Endometrial microvascular endothelial cells (primary cell): Measurements from ENCODE around the gene MPP3. TPM values are rescaled to one million over a fixed set of nuclear protein-coding genes. Genes with fewer than 3 reads are reported as not detected.

Source experiments
- in situ Hi-C: cut with HindIII; loops from 2 replicates; pipeline ENCODE4 v1.10.0; 2017; ENCODE audit warnings: low sequenced_read_pairs, low pct_unique_long_range_greater_than_20kb; ENCODE audit errors: inconsistent ontology term
- total RNA-seq: library from RNA; depleted of rRNA; stranded (reverse); fragments of >200 nt; gene quantifications from one replicate; pipeline ENCODE4 v1.2.3, GENCODE V29; 2015; ENCODE audit errors: inconsistent ontology term

MPP3 gene
- total RNA-seq, 1 donor from 2014 or later = 4.5 TPM

DNA sequence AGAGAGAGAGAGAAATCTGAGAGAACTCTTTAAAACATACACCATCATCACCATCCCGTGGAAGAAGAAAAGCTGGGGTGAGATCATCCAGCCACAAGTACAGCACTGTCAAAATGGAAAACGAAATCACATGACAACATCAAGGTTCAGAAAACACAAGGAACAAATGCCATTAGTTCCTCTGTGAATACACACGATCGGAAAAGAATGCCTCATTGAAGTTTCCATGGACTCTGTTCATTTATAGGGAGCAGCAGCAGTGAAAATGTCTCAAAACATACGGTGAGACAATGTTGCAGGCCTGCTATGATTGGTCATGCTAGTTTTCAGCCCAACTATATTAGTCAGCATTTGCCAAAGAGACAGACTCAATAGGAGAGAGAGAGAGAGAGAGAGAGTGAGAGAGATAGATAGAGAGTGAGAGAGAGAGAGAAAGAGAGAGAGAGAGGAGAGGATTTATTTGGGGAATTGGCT is 48.3 kb downstream of the MPP3 start:
- in situ Hi-C loops = no loop called here

DNA sequence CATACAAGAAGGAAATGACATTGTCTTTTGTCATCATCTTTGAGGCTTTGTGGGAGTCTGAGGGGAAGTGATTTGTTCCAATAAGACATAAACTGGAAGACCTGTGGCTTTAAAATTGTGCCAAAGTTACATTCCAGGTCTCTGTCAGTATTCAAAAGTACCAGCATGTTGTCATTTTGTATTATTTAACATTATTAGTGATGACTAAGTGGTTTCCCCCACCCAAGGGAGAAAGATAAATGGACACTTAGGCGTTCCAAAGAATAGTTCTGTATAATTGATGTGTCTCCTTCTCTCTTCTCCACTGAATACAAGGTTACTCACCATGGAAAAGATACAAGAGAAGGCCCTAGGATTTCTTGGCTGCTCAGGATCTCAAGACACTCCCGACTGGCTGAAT is 48.9 kb downstream of the MPP3 start:
- in situ Hi-C loops = no loop called here

DNA sequence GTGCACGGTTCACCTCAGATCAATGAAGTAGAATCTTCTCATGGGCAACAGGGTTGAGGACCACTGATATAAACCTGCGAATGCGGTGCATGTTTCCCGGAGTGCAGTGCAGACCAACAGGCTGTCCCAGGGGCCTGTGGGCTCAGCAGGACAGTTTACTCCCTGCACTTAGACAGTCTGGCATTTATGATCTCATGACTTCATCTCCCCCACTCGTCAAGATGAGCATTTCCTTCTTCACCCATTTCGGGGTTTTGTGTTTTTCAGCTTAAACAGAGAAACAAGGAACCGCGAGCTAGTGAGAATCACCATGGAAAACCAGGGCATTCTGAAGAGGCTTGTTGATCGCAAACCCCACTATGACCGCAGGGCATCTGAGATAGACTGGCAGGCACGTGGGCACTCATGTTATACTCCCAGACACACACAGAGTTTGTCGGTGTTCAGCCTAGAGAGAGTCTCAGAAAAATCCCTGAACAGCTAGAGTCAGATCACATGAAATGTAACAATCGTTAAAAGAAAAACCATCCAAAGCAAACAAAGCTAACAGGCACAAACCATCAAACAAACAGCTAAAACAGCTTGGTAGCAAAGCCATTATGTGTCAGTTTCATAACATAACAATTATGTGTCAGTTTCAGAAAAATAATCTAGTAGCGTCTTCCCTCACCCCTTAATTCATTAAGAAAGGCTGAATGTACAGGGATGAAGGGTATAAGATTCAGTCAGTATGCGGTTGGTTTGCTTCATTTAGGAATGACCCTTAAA is 49.8 kb downstream of the MPP3 start:
- in situ Hi-C loops = no loop called here

DNA sequence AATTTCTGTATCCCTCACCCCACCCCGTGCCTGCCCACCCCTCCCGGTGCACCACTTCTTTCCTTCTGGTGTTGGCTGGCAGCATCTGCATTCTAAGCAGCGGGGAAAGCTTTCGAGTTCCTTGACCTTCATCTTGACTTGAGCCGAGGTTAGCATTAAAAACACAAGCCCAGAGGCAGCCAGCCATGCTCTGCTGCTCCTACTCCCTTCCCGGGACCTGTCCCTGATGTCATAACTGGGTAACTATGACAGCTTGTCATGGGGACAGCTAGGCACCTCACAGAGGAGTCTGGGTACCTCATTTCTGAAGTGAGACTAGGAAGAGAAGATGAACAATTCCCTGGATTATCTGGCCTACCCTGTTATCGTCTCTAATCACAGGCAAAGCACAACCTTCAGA is 52.8 kb downstream of the MPP3 start, which contains the start of gene CFAP97D1:
CFAP97D1 (plus strand) TSS at position 301 of the 400 bp plus-strand sequence; CDS start at position 329, 28 bp downstream.
- in situ Hi-C loops = no loop called here

DNA sequence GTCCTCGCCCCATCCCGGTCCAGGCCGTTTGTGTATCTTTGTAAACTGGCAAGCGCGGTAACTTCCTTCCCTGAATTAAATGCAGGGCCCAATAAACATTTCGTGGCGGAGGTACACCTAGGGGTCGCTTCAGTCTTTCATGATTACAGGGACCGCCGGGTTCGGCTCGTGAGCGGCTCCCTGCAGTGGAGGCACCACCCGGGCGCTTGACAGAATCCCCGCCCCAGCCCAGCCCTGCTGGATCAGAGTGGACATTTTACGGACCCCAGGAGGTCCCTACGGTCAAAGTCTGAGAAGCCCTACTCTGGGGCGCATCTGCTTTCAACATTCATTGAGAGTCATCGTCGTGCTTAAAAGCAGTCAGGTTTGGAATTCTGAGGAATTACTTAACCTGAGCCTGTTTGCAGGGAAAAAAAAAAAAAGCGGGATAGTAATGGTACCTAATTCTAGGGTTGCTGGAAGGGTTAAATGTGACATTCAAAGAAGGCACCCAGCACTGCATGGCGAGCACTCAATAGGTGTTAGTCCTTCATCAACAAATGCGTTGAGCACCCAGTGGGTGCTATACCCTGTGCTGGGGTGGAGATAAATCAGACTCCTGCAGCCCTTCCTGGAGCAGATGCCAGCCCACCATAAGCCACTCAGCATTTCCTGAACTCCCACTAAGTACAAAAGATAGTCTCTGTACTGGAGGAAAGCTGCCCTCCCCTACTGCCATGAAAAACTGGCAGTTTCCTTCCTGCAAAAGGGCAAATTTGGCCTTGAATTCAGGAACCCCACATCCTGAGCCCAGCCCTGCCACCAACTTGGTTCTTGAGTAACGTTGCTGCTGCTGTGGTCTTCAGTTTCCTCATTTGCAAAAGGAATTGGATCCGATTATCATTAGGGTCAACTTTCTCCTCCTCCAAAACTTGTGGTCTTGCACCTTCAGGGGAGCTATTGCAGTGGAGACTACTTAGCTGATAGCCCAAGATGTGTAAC is 53.5 kb downstream of the MPP3 start:
- in situ Hi-C loops = no loop called here

DNA sequence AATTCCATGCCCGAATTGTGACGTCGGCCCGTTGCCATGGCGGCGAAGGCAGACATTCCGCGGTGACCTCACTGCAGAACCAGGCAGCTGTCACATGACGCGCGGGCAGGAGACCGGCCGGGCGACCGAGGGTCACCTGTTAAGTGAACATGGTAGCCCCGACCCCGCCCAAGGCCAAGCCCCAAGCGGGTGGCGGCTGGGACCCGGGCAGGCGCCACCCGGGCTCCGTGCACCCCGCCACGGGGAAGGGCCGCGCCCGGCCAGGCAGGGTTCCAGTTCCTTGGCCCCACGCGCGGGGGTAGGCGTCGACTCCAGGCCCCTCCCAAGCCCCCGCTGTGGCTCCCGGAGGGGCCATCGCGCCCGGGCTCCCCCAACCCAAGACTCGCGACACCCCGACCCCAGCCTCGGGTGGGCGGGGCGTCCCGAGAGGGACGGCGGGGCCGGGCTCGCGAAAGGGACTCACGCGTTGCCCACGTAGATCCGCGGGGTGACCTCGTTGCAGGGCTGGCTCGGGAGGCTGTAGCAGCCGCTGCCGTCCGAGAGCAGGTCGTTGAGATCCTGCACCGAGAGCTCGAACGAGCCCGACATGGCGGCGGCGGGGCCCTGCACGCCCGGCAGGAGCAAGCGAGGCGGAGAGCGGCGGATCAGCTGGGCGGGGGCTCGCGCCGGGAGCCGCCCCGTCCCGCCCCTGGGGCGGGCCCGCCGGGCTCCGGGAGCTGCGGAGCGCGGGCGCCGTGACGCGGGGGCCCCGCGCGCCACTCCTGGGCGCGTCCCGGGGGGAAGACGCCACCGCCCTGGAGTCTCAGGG is 54.4 kb downstream of the MPP3 start, which contains the start of gene DUSP3:
DUSP3 (minus strand) TSS at position 641 of the 808 bp plus-strand sequence; CDS start at position 588, 53 bp downstream.
- in situ Hi-C loops = no loop called here

DNA sequence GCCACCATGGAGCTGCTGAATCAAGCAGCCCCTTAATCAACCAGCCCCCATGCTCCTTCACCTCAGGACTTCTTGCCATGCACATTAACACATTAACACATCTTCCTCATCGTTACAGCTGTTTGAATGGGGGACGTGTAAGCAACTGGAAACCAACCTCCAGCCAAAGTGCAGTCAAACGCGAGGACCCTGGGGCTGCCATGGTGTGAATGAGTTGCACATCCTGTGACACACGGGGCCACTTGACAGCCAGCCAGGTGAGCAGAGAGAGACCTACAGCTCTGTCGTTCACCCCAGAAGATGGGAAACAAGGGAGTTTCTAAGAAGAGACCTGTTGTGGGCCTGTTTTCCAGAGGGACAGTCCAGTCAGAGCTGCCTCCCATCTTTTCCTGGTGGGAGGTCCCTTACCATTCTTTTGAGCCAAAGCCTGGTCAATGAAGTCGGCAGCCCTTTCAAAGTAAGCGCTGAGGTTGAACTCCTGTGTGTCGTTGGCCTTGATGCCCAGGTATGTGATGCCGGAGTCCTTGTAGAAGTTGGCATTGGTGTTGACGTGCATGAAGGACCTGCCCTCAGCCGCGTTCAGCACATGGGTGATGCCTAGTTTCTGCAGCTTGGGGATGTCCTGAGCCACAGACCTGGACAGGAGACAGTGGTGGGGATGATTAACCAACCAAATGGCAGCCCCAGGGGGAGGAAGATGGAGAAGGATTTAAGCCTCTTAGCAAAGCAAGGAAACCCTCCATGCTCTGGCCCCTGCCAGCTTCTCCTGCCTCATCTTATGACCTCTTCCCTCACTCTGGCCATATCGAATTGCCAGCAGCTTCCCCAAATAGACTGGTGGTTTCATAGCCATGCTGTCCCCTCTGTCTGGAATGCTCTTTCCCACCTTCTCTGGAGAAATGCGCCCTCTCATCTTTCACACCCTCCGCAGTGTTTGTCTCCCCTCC is 58.4 kb downstream of the MPP3 start:
- in situ Hi-C loops = no loop called here

DNA sequence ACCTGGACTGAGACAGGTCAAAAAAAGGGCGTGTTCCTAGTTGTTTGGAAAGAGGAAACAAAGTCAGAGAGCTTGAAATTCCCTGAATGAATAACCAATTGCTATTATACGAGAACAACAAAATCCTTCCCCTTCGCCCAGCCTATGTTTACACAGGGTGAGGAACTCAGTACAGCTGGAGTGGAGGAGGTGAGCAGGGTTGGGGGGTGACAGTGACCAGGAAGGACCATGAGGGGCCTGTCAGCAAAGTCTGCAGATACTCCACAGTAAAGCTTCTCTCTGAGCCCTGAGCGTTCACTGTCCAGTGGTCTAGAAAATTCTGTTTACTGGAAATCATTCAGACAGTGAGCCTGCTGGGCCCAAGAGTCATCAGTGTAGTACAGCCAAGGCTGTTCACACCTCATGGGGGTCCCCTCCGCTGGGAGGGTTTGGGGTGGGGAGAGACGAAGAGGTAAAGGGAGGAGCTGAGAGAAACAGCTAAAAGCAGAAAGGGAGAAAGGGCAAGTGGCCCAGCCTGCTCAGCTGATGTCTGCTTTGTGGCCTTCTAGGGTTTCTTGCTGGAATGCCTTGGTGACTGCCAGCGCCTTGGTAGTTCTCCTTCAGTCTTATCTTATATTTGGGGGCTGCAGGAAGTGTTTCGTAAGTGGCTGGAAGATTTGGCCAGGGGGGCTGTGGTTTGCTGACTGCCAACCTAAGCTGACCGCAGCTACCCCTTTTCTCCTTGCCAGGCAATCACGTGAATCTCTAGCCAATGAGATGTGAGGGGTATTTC is 59.9 kb downstream of the MPP3 start:
- in situ Hi-C loops = no loop called here

DNA sequence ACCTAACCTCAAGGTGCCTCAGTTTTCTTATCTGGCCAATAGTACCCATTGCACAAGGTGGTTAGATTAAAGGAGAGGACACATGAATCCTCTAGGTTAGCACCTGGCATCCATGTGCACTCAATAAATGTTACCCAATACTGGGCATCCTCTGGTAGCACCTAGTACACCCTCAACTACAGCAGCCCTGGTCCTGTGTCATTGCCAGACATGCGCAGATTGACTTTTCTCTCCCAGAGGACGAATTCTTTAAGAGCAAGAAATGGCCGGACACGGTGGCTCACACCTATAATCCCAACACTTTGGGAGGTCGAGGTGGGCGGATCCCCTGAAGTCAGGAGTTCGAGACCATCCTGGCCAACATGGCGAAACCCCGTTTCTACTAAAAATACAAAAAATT is 61.5 kb downstream of the MPP3 start:
- in situ Hi-C loops = no loop called here

DNA sequence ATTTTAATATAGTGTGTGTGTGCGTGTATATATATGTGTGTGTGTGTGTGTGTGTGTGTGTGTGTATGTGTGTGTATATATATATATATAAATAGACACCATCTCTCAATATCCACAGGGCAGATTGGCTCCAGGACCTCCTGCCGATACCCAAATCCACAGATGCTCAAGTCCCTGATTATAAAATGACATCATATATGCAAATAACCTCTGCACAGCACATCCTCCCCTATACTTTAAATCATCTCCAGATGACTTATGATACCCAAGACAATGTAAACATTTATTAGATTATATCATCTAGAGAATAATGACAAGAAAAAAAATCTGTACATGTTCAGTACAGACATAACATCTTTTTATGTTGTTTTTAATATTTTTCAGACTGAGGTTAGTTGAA is 62.0 kb downstream of the MPP3 start:
- in situ Hi-C loops = no loop called here

DNA sequence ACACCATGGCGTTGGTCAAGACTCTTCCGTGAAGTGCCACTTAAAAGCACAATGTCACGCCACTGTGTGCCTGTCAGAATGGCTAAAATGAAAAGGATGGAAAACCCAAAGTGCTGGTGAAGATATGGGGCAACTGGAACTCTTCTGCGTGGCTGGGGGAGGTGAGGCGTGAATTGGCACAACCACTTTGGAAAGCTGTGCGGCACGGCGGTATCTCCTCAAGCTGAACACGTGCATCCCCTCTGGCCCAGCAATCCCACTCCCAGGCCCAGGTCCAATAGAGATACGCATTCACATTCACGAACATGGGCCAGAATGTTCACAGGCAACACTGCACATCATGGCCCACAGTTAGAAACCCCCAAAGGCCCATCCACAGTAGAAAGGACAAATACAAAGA is 63.1 kb downstream of the MPP3 start:
- in situ Hi-C loops = no loop called here

DNA sequence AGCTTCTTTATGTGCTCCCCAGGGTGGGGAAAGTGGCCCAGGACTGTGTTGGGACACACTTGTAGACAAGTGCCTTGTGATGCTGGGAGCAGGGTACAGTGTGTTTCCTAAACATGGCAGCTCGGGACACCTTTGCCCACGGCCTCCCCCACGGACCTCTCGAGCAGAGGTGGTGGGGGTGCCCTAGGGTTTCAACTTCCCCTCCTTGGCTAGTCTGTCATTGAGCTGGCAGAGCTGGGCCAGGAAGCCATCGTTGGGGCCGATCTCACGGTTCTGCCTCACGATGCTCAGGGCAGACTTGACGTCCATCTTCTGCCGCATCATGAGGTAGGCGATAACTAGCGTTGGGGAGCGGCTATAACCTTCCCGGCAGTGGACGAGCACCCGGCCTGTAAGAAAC is 63.5 kb downstream of the MPP3 start:
- in situ Hi-C loops = no loop called here

DNA sequence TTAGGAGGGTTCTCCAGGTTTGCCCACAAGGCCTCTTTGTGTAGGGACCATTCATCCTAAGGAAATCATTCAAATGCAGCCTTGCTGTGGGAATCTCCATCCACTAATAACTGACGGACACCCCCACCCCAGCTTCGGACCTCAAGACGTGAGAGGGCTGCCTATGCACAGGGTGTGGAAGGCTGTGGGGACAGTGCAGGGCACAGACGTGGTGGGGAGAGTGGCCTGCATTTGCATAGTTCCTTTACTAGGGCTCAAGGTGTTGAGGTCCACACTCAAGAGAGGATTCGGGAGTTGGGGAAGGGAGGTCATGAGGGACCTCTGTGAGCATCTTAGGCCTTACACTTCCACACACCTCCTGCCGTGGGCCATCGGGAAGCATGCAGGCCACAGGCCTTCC is 64.0 kb downstream of the MPP3 start:
- in situ Hi-C loops = no loop called here

DNA sequence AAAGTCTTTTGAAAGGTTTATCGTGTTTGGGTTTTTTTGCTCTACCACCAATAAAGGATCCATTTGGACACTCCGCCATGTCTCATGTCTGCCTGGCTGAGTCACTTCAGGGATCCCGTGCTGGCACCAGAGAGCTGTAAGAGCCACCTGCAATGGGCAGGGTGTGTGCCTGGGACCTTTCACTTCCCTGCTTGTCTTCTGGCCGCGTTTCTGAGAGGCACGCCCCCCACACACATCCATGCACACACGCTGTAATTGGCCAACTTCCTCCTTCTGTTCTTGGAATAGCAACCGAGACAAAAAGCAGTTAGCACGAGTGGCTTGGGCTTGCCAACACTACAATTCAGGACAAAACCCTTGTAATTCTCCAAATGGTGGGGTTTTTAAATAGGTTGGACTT is 64.6 kb downstream of the MPP3 start:
- in situ Hi-C loops = no loop called here

DNA sequence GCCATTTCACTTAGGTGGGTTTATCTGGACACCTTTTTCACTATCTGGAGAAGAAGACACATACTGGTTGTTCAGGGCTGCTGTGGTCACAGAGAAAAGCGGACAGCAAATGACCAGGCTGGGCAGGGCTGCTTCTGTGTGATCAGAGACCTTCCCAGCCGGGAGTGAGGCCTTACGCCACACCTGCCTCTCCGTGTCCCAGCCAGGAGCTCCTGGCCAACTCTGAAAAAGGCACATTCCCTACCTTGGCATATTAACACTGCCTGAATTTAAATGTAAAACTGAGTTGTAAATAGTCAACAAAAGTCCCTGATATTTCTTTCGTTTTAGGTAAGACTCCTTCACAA is 65.3 kb downstream of the MPP3 start:
- in situ Hi-C loops = no loop called here

DNA sequence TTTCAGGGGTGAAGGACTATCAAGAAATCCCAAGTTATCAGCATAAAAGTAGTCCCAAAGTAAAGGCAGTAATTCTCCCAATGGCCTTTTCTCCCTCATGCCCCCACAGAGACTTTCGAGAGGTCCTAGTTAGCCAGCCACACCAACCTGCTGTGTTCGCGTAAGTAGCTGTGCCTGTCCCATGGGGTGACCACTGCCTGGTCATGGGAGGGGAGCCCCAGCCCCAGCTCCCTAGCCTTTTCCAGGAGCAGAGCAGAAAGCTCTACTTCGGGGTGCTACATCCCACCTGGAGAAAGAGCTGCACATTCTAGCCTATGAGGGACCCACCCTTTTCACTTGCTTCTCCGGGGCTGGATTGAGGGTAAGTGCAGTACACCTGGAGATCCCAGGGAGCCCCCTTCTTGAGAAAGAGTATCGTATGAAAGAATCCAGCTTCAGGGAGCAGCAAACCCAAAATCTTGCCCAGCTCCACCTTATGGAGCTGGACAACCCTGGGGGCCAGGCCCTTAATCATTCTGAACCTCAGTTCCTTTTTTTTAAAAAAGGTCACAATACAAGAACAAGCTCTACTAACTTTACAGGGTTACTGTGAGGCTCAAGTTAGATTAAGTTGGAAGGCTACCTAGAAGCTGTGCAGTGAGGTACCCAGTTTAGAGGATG is 65.8 kb downstream of the MPP3 start:
- in situ Hi-C loops = no loop called here
